Inflammatory macrophage treated with lipopolysaccharide for 4 hours (primary cell): Measurements from ENCODE around the gene FBXW8.
A peak's percentile ranks its signal among the peaks of the same experiment; 100 is the strongest.

ENCODE experiments used
- DNase-seq: peaks from one replicate; pipeline ENCODE4 v3.0.0-alpha.2; 2020

FBXW8 gene

DNA sequence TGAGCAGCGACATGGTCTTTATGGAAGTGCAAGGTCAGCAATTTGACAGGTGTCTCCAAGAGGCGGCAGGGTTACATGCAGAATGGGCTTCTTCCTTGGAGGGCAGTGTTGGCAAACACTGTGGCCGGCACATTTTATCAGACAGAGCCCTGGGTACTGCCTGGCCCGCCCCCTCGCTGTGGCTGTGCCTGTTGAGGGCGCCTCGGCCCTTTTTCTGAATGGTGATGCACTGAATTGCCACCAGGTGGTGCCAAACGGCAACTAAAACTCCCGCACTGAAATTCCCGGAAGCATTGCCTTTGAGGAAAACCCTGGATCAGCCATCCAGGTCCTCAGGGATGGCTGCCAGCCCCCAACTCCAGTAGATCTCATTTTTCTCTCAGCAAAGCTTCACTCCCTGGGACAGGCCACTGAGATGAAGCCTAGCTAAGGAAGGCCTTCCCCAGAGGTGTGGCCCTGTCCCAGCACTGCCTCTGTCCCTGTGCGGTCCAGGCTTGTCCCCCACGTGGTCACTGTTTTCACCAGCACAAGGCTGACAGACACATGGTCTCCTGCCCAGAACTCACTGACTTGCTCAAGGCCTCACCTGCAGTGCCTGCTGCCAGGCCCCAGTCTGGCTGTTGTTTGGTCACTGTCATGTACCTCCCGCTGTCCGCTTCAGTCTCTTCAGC, 114.9 kb downstream of the FBXW8 start:
- peak; percentile 41 for DNase-seq

DNA sequence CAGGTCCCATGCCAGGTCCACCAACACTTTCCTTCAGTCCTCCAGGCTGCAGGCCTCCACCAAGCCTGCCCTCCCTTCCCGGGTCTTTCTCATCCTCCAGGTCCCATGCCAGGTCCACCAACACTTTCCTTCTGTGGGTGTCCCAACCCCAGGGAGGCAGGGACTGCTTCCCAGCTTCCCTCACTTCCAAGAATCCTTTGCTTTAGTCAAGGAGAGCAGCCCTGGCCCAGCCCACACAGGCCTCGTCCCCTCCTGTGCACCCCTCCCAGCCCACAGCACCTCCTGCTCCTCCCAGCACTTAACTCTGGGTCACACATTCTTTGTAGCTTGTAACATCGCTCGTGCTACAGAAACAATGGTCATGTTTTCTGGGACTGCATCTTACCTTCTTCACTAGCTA, 115.6 kb downstream of the FBXW8 start:
- DNase-seq, result no peak

DNA sequence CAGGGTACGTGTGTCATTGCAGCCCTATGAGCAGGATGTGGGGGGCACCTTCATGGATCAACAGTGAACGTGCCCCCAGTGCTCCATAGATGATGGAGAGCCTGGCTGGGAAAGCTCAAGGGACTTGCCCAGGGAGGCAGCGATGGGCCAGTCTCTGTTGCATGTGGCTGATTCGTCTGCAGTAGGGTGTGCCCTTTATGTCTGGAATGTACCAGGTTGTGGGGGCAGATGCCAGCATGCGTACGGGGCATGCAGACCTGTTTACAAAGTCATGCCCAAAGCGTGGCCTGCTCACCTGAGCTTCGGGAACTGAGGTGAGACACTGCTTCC, 116.1 kb downstream of the FBXW8 start:
- no peak for DNase-seq

DNA sequence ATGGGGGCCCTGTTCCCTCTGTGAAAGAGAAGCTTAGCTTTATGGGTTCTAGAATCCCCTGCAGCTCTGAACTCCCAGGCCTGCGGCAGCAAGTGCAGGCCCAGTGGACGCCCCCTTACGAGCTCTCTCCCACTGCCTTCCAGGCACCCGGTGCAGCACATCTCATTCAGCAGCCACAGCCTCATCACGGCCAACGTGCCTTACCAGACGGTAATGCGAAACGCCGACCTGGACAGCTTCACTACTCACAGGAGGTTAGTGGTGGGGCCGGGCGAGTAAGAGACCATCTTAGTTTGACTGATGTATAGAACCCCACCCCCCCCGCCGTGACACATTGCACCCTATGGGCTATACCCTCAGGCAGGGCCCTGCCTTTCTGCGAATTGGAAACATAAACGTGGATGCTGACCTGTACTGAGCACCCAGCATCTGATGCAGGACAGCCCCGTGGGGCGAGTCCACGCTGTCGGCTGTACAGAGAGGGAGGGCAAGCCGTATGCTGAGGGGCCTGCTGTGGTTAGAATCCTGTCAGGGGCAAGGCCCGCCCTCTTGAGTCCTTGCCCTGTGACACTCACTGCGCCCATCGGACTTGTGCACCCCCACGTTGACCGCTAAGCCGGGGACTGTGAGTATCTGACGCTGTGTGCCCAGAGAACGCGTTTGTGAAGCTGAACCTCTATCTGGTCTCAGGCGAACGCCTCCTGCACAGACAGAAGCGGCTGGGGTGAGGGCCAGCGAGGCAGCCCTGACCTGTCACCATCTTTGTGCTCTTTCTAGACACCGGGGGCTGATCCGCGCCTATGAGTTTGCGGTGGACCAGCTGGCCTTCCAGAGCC, 116.7 kb downstream of the FBXW8 start:
- no peak for DNase-seq

DNA sequence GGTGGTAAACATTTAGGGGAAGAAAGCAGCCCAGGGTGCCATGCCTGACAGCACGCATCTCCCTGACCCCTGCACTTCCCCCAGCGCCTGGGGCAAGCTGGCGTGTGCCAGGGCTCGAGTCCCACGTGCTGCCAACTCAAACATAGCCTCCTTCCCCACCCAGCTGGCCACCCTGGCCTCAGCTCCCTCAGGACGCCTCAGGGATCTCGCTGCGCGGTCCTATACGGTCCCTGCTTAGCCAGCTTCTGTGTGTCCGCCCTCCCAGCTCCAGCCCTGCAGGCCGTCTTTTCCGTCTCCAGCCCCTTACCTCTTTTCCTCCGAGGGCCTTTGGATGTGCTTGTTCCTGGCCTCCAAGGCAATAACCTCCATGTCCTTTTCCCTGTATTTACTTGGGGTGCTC, 117.5 kb downstream of the FBXW8 start:
- DNase-seq, result no peak

DNA sequence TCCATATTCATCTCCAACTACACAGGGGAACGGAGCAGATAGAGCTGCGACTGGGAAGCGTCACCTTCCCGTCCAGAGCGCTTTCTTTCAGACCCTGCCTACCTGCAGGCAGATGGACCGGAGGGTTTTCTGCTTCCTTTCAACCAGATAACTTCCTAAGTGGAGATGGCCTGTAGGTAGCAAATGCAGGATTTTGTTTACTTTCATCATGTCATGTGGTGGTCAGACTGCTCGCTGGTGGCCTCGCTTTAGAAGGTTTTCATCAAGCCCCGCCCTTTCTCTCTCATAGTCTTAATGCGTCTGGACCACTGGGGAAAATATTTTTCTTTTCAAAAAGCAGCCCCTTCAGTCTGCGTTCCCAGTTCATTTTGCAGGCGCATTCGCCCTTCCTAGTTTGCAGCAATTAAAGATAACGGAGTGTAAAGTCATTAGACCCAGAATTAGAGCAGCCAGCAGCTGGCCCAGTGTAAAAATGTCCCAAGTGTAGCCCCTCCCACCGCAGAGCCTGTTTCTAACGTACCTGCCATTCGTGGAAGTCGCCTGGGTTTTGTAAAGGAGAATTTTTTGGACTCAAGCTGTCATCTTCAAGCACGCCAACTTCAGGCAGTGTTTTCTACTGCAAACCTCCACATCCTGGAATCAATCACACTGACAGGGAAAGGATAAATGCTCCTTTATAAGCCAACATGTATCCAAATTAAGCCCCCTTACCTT, 119.6 kb downstream of the FBXW8 start:
- no peak for DNase-seq

DNA sequence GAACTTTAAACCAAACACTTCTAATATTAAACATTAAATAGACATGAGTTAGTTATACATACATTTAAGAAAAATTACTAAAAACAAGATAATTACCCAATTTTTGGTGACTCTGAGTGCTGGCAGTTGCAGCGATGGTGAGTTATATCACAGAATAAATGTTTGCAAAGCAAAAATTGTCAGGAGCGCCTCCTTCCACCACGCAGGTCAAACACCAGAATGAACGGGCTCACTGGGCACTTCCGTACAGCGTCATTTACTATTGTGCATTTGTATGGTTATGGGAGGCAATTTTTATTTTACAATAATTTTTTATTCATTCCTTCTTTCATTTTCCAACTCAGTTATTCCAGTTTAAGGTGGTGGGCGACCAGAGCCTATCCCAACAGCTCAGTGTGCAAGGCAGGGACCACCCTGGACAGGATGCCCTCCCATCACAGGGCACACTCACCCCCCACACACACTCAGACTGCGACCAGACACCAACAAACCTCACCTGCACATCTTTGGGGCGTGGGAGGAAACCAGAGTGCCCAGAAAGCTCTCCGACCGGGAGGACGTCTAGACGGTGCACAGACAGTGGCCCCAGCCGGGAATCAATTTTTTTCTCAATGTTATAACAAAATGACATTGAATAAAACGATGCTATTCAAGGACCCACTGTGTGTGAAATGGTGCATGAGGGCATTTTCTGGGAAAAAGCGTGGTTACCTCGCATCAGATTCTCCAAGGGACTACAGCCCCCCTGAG, 121.3 kb downstream of the FBXW8 start:
- no peak for DNase-seq

DNA sequence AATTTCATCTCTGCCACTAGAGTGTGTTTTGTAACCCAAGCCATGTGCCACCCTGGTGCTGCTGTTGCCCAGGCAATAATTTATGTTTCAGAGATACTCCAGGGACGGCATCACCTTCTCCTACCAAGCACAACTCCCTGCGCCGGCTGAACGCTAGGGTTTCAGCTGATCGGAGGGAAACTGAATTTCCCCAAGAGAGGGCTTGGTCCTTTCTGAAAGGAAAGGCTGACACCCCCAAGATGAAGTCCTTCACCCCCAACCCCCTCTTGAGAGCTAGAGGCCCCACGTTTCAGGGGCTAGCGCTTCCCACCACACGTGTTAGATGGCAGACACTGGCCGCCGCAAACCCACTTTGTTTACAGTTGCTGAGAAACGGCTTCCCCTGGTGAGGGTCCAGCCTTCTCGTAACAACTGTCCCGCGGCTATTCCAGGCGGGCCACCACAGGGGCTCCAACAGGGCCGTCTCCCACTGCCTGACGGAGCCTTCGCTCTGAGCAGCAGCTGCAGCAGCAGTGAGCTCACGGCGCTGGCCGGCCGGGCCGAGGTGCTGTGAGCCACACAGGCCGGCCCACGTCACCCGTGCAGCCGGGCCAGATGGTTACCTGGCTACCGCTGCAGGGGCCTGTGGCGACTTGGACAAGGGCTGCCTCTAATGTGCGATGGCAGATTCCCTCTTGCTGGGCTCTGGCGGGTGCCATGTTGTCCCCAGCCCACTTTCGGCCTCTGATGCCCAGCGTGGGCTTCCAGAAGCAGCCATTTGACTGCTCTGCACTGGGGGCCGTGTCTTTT, 122.0 kb downstream of the FBXW8 start:
- DNase-seq, result no peak

DNA sequence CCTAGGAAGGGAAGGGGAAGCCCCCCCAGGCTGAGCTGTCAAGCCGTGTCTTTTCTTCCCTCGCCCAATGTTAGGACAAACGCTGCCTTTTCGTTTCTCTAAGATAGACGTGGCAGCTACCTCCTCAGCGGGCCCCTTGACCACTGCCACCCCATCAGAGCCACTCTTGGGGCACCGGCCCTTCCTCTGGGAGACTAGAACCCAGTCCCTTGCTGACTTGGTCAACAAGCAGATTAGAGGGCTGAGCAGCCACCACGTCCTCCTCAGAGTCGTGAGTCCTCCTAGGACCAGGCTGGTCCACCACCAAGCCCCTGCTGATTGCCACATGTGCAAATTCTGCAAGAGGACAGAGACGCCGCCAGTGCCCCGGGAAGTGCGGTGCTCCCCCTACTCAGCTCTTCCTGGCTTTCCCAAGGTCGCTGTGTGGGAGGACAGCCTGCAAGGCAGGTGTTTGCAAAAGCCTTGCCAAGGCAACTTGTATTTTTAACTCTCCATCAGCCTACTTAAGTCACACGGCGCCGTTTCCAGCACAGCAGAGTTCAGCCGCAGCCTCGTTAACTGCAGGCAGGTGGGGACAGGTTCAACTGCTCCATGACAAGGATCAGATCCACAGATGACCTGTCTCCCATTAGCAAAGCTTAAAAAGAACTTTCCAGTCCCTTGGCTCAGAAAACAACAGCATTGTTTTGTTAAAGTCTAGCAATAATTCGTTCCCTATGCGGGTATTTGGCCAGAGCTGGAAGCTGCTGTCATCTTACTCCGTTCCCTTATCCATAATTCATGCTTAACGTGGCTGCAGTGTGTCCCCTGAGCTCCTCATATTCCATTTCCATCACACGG, 122.9 kb downstream of the FBXW8 start:
- no peak for DNase-seq

DNA sequence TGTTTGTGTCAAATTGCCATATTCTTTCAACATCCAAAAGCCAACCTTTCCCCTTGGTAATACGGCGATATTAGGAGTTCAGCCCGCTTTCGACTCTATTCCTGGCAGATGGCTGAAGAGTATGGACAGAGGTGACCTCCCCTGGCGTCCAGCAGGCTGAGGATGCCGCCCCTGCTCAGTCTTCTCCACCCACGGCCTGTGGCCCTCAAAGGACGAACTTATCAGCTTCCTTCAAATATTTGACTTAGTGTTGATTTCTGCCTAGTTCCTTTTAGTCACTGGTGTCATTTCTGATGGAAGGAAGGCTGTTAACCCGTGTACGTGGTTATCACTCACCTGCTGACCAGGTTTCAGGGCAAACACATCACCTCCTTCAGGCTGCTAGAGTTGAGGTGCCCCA, 123.5 kb downstream of the FBXW8 start:
- DNase-seq, result no peak

DNA sequence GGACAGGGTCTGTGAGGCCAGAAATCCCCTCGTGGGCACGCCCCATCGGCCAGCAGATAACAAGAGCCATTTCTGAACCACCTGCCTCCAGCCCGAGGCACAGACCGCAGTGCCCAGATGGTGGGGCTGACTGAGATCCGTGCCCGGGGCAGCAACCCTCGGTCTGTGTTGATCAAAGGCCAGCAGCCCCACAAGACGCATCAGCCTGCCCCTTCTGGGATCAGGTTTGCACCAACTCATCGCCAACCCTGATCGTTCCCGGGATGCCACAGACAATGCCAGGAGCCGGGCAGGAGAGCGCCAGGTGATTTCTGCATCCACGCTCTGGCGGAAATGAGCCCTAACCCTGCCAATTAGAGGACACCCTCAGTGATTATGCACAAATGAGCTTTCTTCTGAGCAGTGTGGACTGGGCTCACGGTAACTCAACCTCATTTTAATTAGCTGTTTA, 124.0 kb downstream of the FBXW8 start:
- no peak for DNase-seq

DNA sequence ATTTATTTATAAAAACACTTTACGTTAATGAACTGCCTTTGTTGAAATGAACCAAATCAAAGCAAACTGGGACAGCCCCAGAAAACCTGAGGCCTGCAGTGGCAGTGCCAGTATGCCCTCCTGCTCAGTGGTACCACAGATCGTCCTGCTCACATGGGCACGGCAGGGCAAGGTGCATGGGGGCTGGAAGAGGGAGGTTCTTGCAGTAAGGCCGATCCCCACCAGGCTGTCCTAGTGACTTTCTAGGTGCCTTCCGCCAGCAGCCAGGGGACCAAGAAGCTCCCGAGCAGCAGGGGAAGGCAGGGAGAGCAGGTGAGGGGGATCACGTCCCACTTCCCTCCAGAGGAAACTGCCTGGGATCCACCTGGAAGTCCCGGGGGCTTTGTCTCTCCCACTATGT, 124.5 kb downstream of the FBXW8 start:
- DNase-seq, result no peak

DNA sequence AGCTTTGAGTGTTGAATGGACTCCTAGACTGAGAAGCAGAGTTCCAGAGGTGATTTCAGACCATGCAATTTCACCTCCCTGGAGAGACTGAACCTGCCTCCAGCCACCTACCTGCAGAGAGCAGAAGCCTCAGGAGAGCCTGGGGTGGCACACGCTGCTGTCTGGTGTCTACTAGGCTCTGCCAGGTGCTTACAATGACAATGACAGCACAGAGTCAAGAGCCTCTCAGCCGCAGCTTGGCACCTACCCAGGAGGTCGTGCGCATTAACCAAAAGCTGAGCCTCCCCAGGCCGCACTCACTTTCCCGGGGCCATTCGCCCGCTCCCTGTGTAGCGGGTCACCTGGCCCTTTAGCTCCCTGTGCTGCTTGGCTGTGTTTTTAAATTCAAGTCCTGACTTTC, 125.3 kb downstream of the FBXW8 start:
- no peak for DNase-seq

DNA sequence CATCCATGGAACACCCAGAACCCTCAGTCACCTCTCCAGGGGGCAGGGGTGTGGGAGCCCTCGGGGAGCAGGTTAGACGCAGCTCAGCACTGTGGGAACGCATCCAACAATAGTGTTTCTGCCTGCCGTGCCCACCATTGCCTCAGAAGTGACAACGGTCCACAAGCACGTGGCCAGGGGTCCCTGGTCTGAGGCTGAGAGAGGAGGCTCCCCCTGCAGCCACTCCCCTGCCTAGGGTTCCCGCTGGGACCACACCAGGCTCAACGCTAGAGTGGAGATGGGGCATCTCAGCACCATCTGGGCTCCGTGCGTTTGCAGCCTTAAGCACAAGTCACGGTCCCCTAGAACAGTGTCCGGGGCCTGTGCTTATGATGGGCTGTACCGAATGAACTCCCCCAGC, 125.8 kb downstream of the FBXW8 start:
- DNase-seq, result no peak

DNA sequence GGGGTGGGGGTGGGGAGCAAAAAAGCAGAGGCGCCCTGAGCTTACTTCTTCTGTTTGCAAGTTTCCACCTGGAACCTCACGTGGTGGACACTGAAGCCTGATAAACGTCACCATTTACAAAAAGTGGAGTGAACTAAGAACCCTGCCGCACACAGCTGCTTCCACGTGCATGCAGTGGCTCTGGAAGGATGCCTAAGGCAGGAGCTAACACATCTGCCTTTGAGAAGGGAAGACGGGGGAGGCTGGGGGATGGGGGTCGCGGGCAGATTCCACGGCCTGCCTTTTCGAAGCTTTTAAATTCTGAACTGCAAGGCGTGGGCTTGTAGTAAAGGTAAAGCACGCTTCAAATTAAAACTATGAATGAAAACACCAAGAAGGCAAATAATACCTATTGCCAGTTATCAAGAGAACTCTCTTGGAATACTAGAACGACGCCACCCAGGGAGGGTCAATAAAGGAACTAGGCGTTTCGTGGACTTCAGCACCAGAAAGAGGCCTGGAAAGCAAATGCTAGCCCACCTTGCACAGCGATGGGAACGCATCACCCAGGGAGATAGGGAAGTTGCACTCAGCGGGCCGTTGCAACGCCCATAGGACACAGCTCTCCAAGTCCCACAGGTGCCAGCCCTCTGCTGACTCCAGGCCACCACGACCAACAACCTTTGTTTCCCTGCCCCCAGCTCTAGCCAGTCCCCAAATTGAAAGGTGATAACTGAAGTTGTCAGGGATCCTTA, 126.7 kb downstream of the FBXW8 start:
- no peak for DNase-seq

DNA sequence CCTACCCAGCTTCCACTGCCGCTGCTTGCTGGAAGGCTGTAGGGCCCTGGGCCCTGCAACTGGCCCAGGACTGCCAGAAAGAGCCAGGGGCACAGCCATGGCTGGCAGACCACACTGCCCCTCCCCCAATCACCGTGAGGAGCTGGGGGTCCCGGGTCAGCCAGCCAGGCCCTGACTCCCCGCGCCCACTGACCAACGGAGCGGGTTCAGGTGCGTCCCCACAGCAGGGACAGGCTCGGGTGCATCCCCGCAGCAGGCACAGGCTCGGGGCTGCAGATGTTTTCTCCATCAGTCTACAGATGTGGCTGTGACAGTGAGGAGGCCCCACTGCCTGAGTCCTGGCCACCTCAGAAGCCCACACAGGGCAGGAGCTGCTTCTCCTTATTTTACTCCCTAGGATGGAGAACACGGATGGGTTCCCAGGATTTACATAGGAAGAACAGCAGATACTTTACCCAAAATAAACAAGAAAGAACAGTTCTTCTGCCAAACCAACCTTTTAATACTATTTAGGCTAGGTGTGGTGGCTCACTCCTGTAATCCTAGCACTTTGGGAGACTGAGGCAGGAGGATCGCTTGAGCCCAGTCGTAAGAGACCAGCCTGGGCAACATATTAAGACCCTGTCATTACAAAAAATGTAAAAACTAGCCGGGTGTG, 127.4 kb downstream of the FBXW8 start:
- DNase-seq, result no peak

DNA sequence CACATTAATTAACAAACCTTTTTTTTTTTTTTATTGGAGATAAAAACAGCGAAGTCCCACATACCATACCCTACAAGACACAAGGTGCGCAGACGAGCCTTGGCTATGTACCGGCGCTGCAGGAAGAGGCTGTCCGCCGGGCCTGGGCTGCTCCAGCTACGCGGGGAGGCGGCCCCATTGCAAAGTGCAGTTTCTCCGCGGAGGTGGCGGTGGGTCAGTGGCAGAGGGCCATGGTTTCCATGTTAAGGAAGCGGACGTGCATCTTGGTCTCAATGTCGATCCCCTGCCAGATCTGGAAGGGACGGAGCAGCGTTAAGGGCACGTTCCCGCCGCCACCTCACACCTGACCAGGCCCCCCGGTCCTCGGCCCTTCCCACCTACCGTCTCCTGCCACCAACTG, 128.2 kb downstream of the FBXW8 start:
- no peak for DNase-seq

DNA sequence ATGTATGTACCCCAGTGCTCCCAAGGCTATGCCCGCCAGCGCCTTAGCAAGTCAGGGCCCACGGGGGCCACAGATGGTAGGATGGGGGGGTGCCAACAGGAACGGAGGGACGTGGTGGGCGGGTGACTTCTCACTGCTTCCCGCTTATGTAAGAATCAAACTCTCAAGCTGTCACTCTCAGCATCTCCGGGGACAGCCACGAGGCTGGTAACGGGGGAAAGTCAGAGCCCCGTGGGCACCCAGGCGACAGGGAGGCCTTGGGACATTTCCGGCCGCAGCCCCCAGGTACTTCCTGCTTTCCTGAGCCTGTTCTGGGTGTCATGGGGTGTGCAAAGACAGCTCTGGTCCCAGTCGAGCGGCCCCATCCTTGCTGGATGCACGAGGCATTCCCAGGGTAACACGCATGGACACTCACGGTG, 129.2 kb downstream of the FBXW8 start:
- no peak for DNase-seq

DNA sequence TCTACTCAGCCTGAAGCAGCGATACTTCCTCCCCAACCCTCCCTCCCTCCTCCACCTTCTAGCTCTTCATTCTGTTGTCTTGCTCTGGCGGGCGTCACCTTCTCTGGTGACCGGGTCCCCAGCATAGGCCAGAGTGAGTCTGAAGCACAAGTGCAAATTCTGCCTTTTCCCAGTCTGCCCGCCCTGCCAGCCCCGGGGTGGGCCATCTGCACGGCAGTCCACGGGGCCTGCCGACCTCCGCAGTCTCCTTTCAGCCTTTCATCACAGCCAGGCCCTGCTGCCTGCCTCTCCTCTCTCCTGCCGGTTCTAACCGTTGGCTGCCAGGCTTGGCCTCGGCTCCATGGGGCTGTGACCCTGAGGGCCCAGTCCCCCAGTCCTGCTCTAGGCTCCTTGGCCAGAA, 129.7 kb downstream of the FBXW8 start:
- no peak for DNase-seq

DNA sequence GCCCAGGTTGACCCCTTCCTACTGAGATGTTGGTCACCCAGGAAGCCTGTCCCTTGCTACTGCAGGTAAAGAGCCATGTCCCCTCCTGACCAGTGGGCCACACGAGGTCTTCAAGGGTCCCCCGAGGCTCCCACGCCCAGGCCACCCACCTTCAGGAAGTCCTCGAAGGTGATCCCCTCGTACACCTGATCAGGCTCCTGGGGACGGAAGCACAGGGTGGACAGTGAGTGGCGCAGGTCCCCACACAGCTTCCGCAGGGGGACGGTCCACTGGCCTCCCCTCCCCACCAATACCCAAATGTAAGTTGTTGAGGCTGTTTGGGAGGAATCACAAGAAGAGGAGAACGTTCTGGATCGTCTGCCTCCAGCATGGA, 131.0 kb downstream of the FBXW8 start:
- no peak for DNase-seq
